Sigmoid colon (tissue), 7 donors: Measurements from ENCODE around the gene SARM1. TPM values are rescaled to one million over a fixed set of nuclear protein-coding genes. Genes with fewer than 3 reads are reported as not detected.
"Not testable (repeated sequence)": the region's sequence is repeated elsewhere in the genome, so short reads cannot be mapped to it uniquely, and the experiment has no call there.

Experiments
- DNase-seq: peaks from one replicate; pipeline ENCODE4 v3.0.0-alpha.2; 2019
- H3K27ac ChIP-seq, 4 donors: fragments of 200-600 bp; sonication (generic); one replicate each; pipeline ENCODE4 v1.5.1; 2016 to 2019; ENCODE audit warnings: mild to moderate bottlenecking in 1 of 4
- H3K27me3 ChIP-seq, 3 donors: fragments of 200-600 bp; sonication (generic); one replicate each; pipeline ENCODE4 v1.5.1; 2019; ENCODE audit warnings: mild to moderate bottlenecking in 1 of 3
- H3K36me3 ChIP-seq, 4 donors: fragments of 200-600 bp; sonication (generic); one replicate each; pipeline ENCODE4 v1.5.1; 2016 to 2019
- H3K4me1 ChIP-seq, 4 donors: fragments of 200-600 bp; sonication (generic); one replicate each; pipeline ENCODE4 v1.5.1; 2017 to 2019
- H3K4me3 ChIP-seq, 4 donors: fragments of 200-600 bp; sonication (generic); one replicate each; pipeline ENCODE4 v1.5.1; 2017 to 2019; ENCODE audit warnings: mild to moderate bottlenecking in 2 of 4, moderate library complexity in 1 of 4
- H3K9me3 ChIP-seq, 4 donors: fragments of 200-600 bp in 3 of 4; sonication (generic) in 3 of 4; one replicate each; pipeline versions ENCODE4 v1.5.1 to v1.6.1; 2013 to 2019
- EP300 ChIP-seq, 4 donors: sonication (generic); formaldehyde crosslinking; IDR thresholded peaks; one replicate each; pipeline ENCODE4 v1.6.1; 2017; ENCODE audit warnings: antibody characterized with exemption in 4 of 4
- POLR2A ChIP-seq, 2 donors: fragments of 450-650 bp; IDR thresholded peaks; one replicate each; pipeline ENCODE4 v1.6.1; 2016; ENCODE audit warnings: antibody characterized with exemption in 2 of 2, mild to moderate bottlenecking in 2 of 2, moderate library complexity in 2 of 2
- POLR2AphosphoS5 ChIP-seq, 4 donors: sonication (generic); formaldehyde crosslinking; IDR thresholded peaks; one replicate each; pipeline ENCODE4 v1.6.1; 2017; ENCODE audit warnings: antibody characterized with exemption in 4 of 4
- WGBS, 2 donors: extraction: QIAGEN DNeasy Blood & Tissue Kit; methylation state at CpG; one replicate each; pipeline ENCODE4 v1.1.7; 2013; 5-methylcytosine and 5-hydroxymethylcytosine counted together
- intact Hi-C: fragments of 100-400 bp; cut with DNase I; formaldehyde crosslinking; loops from one replicate; pipeline ENCODE4 v1.15.1; 2023
- polyA plus RNA-seq, 3 donors: library from polyadenylated mRNA; stranded (reverse); fragments of 200-250 nt; gene quantifications; one replicate each; pipeline ENCODE4 v1.2.3, GENCODE V29; 2013
- total RNA-seq, 4 donors: library from RNA; depleted of rRNA; stranded (reverse); fragments of >200 nt; gene quantifications; one replicate each; pipeline ENCODE4 v1.1.0, GENCODE V29; 2016
- TF ChIP-seq, protein P1 (sequence below), 4 experiments: fragments of 450-650 bp in 3 of 4; fragments of 200-600 bp in 1 of 4; IDR thresholded peaks; one replicate each; pipeline ENCODE4 v1.5.1; 2016 to 2019; ENCODE audit warnings: antibody characterized with exemption in 4 of 4, mild to moderate bottlenecking in 3 of 4, moderate library complexity in 2 of 4
- donor health status: healthy with polysubstance abuse.
- donor health status: Bipolar disorder and iron deficiency.
- donor health status: healthy.

SARM1 gene
- total and polyA plus RNA-seq, 7 donors: 3.5 to 13.3 (median 8.6) TPM

DNA sequence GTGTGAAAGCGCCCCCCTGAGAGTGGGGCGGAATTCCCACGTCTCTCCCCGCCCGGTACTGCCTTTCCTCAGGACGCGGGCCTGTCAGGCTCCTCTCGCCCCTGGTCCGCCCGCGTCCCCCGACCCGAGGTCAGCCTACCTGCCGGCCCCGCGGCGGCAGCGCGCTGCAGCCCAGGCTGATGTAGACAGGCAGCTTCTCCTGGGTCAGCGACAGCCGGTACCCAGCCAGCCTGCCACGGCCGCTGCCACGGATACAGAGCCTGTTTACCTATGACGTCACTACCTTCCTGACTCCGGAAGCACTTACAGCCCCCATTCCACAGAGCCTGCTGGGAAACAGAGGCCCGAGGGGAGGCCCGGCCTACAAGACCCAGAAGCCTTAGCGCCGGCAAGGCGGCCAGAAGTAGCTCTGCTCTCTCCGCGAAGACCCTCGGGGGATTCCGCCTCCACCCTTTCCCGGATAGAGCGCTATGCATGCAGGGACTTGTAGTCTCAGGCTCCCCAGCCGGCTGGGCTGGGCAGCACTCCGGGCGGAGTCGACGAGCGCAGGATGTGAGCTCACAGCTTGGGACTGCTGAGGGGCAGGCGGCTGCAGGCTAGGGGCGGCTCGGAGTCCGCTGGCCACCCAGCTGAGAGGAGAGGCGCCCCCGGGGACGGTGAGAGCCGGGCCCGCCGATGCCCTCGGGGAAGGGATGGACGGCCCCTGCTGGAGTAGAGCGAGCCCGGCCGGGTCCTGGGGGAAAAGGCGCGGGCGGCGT, 36.1 kb upstream of the SARM1 start, which contains the start of the genes IFT20 and TNFAIP1:
Gene IFT20, minus strand, starts transcription at position 272 of the 758 bp plus-strand sequence. CDS start 3,487 bp downstream, outside the sequence.
Gene TNFAIP1, plus strand, starts transcription at position 561 of the 758 bp plus-strand sequence. CDS start 3,761 bp downstream, outside the sequence.
- WGBS, 2 donors: 0 to 1% methylated on average over 62 of the region's 62 CpGs
- H3K36me3 ChIP-seq: peaks cover 15 to 29% (median 26%) of the 10 kb centered on the region in 4 donors
- no peaks in the 10 kb centered on the region for H3K9me3 ChIP-seq
- intact Hi-C loops: loop anchor here (1.0 to 5.0 kb wide), 3 partner anchors 17 to 617 kb away; partner anchors contain the start of genes PHF12, POLDIP2 and TMEM97
- H3K4me3 ChIP-seq: peak within 1 kb of the TSS; percentile 72 to 99 (median 81)
- peak within 1 kb of the TSS; percentile 93 to 95 (median 94) for H3K27ac ChIP-seq
- TF ChIP-seq POLR2AphosphoS5 (IDR thresholded peaks at IDR 0.05): peak; percentile 95 to 97 (median 96)
- peak; percentile 85 to 92 for TF ChIP-seq POLR2A (IDR thresholded peaks at IDR 0.05)
- TF ChIP-seq EP300 (IDR thresholded peaks at IDR 0.05): peak in 1 of 4 donors; percentile 66
- TF ChIP-seq, protein P1, sequence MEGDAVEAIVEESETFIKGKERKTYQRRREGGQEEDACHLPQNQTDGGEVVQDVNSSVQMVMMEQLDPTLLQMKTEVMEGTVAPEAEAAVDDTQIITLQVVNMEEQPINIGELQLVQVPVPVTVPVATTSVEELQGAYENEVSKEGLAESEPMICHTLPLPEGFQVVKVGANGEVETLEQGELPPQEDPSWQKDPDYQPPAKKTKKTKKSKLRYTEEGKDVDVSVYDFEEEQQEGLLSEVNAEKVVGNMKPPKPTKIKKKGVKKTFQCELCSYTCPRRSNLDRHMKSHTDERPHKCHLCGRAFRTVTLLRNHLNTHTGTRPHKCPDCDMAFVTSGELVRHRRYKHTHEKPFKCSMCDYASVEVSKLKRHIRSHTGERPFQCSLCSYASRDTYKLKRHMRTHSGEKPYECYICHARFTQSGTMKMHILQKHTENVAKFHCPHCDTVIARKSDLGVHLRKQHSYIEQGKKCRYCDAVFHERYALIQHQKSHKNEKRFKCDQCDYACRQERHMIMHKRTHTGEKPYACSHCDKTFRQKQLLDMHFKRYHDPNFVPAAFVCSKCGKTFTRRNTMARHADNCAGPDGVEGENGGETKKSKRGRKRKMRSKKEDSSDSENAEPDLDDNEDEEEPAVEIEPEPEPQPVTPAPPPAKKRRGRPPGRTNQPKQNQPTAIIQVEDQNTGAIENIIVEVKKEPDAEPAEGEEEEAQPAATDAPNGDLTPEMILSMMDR (IDR thresholded peaks at IDR 0.05): no peak
- H3K27me3 ChIP-seq: no peaks in the 10 kb centered on the region
- H3K4me1 ChIP-seq: peaks cover 0 to 48% (median 41%) of the 10 kb centered on the region in 4 donors
- DNase-seq: peak; percentile 100

DNA sequence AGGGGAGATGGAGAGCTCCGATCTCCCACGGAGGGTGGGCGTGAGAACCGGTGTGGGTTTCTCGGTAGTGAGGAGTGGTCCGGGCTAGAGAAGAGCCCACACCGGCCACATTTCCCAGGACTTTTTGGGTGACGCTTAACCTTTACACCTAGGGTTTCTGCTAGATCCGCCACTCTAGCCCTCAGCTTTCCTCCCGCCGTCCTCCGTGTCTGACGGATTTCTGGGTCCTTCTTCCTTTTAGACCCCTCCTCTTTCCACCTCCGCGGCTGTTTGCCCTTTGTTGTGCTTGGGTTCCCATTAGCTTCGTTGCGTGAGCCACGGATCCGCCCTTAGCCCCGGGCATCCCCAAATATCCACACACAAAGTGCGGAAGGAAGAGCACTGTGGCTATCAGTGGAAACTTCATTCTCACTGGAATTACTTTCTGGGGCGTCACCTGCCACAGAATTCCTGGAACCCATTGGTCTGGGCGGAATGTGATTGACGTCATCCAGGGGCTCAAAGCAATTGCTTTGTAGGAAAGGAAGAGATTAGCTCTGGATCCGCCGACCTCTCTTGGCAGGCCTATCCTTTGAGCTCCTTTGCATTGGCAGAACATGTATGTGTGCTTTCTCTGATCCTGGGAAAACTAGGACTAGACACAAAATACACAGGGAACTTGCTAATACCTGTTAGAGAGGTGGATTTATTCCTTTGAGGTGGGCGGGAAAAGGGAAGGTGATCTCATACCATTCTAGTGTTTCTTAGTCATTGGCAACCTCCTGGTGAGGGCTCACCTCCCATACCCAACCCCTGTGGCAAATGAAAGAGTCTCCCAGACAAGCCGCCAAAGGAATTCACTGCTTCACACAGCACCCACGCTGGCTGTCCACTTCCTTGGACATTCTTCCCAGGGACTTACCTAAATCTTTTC, 35.3 kb upstream of the SARM1 start:
- peaks cover 16 to 29% (median 26%) of the 10 kb centered on the region in 4 donors for H3K36me3 ChIP-seq
- peaks cover 0 to 48% (median 41%) of the 10 kb centered on the region in 4 donors for H3K4me1 ChIP-seq
- peak overlapping the region; percentile 93 to 95 (median 94) for H3K27ac ChIP-seq
- peak; percentile 71 for DNase-seq
- H3K9me3 ChIP-seq: no peaks in the 10 kb centered on the region
- H3K4me3 ChIP-seq: peak overlapping the region; percentile 72 to 99 (median 81)
- no peaks in the 10 kb centered on the region for H3K27me3 ChIP-seq
- no peak for TF ChIP-seq POLR2A (IDR thresholded peaks at IDR 0.05)
- TF ChIP-seq, protein P1 (IDR thresholded peaks at IDR 0.05): no peak
- TF ChIP-seq EP300 (IDR thresholded peaks at IDR 0.05): no peak
- peak in 1 of 4 donors; percentile 53 for TF ChIP-seq POLR2AphosphoS5 (IDR thresholded peaks at IDR 0.05)
- intact Hi-C loops: loop anchor here (1.0 to 5.0 kb wide), 3 partner anchors 17 to 616 kb away; partner anchors contain the start of genes PHF12, POLDIP2 and TMEM97
- 5 to 9% methylated on average over 29 of the region's 29 CpGs for WGBS, 2 donors

GRCh38 chr17:28338056-28338768, 33.3 kb upstream of the SARM1 start:
- H3K27ac ChIP-seq: peak overlapping the region in 3 of 4 donors; percentile 8 to 38 (median 29)
- TF ChIP-seq POLR2AphosphoS5 (IDR thresholded peaks at IDR 0.05) (no peak), EP300 (IDR thresholded peaks at IDR 0.05) (no peak), POLR2A (IDR thresholded peaks at IDR 0.05) (no peak)
- TF ChIP-seq, protein P1 (IDR thresholded peaks at IDR 0.05): no peak
- H3K9me3 ChIP-seq: no peaks in the 10 kb centered on the region
- peaks cover 25 to 40% (median 34%) of the 10 kb centered on the region in 4 donors for H3K36me3 ChIP-seq
- no peaks in the 10 kb centered on the region for H3K27me3 ChIP-seq
- peaks cover 0 to 45% (median 37%) of the 10 kb centered on the region in 4 donors for H3K4me1 ChIP-seq
- intact Hi-C loops: loop anchor here (5.0 kb wide), 1 partner anchor 614 kb away; the partner anchor contains the start of gene PHF12
- no peak for DNase-seq
- WGBS, 2 donors: 79 to 80% methylated on average over 5 of the region's 5 CpGs
- H3K4me3 ChIP-seq: no peak overlapping the region

- H3K27me3 ChIP-seq, H3K4me3 ChIP-seq, DNase-seq, H3K9me3 ChIP-seq: not testable (repeated sequence)
- intact Hi-C loops: loop anchor here (5.0 kb wide), 1 partner anchor 614 kb away; the partner anchor contains the start of gene PHF12
- WGBS, 2 donors: 90 to 93% methylated on average over 8 of the region's 8 CpGs
- peak overlapping the region in 2 of 4 donors; percentile 8 to 38 for H3K27ac ChIP-seq
- peaks cover 25 to 46% (median 36%) of the 10 kb centered on the region in 4 donors for H3K36me3 ChIP-seq
- peaks cover 0 to 40% (median 32%) of the 10 kb centered on the region in 4 donors for H3K4me1 ChIP-seq
Measured at GRCh38 chr17:28338769-28339212, 32.7 kb upstream of the SARM1 start.
